ENCODE results near the gene CNOT8.
"Not testable (repeated sequence)": the region's sequence is repeated elsewhere in the genome, so short reads cannot be mapped to it uniquely, and the experiment has no call there.

Gene CNOT8

GRCh38 chr5:154858297-154858971 is at the start of gene CNOT8:
Gene CNOT8 (plus strand): TSS chr5:154858627. CDS start chr5:154863279, 4,652 bp downstream.
- peak; percentile 89 to 92 for DNase-seq

DNA sequence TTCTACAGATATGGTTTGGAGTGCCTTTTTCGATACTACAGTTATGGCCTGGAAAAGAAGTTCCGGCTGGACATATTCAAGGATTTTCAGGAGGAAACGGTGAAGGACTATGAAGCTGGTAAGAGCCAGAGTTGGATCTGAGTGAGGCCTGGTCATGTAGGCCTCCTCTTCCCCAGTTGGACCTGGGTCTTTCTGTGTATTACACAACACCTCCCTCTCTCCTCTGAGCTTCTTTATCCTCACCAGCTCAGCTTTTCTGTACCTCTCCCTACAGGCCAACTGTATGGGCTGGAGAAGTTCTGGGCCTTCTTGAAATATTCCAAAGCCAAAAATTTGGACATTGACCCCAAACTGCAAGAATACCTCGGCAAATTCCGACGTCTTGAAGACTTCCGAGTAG is 47.2 kb upstream of the CNOT8 start:
- DNase-seq, result no peak

DNA sequence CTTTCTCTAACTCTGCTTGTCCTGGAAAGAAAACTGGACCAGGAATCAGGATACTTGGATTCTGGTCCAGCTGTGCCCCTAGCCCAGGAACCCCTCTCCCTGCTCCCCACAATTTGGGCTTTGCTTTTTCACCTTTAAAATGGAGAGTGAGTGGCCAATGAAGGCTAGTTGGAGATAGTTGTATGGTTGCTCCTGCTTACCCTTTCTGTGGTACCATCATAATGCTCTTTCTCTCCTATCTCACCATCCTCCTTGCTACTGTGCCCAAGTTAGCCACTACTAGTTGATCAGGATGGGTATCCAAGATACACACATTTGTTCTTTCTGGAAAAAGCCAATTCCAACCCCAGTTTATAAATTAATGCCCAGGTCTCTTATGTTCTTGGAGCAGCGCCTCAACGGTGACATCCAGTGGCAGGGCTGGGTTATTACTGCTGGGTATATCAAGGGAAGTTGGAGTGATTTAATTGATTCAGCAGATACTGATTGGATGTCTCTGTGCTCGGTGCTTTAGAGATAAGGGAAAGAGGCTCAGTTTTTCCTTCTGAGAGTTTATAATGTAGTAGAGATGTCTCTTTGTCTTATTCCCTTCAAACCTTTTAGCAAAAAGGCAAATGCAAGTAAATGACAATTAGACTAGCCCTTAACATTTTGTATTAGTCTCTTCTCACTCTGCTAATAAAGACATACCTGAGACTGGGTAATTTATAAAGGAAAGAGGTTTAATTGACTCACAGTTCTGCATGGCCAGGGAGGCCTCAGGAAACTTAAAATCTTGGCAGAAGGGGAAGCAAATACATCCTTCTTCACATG is 46.6 kb upstream of the CNOT8 start:
- no peak for DNase-seq

DNA sequence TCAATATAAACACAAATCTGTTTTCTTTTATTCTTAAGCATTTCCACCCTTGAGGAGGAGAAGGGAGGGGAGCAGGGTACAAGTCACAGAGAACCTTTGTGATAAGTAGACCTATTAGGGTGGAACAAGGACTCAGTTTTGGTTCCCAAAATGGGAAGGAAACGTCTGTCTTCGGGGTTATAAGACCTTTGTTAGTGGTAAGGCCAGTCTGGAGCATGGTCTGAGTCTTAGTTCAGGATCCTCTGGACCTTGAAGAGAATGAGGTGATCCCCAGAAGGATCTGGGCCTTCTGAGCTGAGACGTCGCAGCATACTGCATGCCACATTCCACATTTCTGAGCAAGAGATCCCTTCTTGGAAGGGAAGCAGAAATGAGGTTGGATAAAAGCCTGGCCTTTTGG is 45.3 kb upstream of the CNOT8 start:
- no peak for DNase-seq

GRCh38 chr5:154813736-154814135 is 44.7 kb upstream of the CNOT8 start:
- DNase-seq, result no peak

DNA sequence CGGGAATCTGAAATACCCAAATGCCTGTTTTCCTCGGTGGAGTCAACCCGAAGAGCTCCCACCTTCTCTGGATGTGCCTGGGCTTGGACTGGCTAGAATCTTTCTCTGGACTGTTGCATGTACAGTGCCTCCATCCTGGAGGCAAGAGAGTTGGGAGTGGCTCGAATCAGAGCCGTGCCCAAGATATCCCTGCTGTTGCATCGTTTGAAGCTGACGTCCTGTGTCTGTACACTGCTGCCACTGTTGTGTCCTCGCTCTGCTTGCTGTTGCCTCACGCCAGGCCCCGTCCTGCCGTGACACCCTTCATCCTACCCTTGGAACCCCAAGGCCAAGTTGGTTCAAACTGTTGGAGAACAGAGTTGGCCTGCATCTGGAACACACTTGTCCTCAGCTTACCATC is 43.4 kb upstream of the CNOT8 start:
- no peak for DNase-seq

GRCh38 chr5:154815684-154816247 is 42.7 kb upstream of the CNOT8 start:
- no peak for DNase-seq

- DNase-seq, result no peak
Observed at GRCh38 chr5:154816891-154817492, 41.4 kb upstream of the CNOT8 start.

GRCh38 chr5:154817815-154818214 is 40.6 kb upstream of the CNOT8 start:
- no peak for DNase-seq

DNA sequence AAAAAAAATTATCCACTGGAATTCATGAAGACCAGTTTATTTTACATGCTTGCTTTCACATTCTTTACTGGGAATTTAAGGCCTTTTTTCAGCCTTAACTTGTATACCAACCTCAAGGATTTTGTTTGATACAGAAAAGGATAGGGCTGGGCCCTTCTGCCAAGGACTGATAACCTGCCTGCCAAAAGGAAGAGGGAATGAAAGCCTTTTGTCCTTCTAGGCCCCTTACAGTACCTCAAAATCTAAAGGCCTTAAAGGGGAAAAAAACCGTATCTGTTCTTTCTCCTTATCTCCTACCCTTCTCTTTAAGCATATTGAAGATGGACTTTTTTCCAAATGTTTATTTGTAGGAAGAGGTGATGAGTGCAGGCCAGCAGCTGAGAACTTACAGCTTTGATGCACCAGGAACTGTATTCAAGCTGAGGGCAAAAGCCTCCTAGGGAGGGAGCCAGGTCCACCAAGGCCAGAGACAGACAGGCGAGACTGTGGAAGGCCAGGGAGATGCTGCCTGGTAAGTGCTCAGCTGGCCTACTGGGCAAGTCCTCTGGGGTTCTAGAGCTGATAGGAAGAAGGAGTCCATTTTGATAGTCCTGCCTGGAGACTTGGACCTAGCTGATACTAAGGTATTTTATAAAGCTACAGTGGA is 39.8 kb upstream of the CNOT8 start:
- no peak for DNase-seq

GRCh38 chr5:154819546-154819945 is 38.9 kb upstream of the CNOT8 start:
- DNase-seq, result no peak

- no peak for DNase-seq
Observed at GRCh38 chr5:154820383-154820782, 38.0 kb upstream of the CNOT8 start.

- DNase-seq, result not testable (repeated sequence)
Observed at GRCh38 chr5:154822896-154823295, 35.5 kb upstream of the CNOT8 start.

GRCh38 chr5:154823605-154824004 is 34.8 kb upstream of the CNOT8 start:
- no peak for DNase-seq

GRCh38 chr5:154824070-154824469 is 34.4 kb upstream of the CNOT8 start:
- no peak for DNase-seq

DNA sequence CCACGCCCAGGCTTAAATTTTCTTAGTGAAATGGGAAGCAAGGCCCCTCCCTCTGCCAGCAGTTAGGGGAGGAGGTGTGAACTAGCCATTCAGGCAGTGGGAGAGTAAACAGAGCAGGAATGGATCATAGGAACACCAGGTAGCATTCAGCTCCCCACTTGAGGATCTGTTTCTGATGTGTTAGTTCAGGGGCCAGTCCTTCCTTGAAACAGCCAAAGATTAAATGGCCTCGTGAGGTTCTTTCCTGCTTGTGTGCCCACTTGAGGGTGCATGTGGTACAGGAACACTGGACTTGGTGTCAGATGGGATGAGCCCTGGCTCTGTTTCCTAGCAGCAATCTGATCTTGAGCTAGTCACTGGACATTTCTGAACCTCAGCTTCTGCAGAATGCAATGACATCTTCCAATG is 29.2 kb upstream of the CNOT8 start:
- no peak for DNase-seq

- DNase-seq, result no peak
Observed at GRCh38 chr5:154829589-154830218, 28.7 kb upstream of the CNOT8 start.

GRCh38 chr5:154830219-154830595 is 28.2 kb upstream of the CNOT8 start:
- no peak for DNase-seq

DNA sequence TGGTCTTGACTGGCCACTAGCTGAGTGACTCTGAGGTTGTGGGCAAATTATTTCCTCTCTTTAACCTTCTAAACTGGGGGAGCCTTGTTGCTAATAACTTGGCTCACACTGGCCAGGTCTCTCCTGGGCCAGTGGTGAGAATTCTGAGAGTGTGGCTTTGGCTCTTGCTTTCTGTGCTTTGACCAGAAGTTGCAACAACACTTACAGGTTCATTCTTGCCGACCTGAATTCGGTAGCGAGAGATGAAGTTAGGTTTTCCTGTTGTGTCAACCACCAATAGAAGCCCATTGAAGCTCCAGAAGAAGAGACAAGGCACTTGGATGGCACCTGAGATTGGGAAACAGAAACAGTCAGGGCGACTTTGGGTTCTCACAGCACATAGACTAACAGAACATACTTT is 27.8 kb upstream of the CNOT8 start:
- DNase-seq, result no peak

- no peak for DNase-seq
Observed at GRCh38 chr5:154831451-154831850, 27.0 kb upstream of the CNOT8 start.

DNA sequence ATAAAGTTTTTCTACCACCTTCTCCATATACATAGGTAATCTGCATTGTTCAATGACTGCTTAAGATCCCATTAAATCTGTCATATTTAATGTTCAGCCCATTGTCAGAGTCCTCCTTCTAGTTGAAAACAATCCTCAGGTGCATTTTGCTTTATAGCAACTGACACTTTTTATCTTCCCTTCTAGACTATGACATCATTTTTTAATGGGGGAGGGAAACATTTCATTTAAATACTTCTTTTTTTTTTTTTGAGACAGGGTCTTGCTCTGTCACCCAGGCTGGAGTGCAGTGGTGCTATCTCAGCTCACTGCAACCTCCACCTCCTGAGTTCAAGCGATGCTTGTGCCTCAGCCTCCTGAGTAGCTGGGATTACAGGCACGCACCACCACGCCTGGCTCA is 25.6 kb upstream of the CNOT8 start:
- not testable (repeated sequence) for DNase-seq

- DNase-seq, result no peak
Observed at GRCh38 chr5:154834053-154834452, 24.4 kb upstream of the CNOT8 start.

- not testable (repeated sequence) for DNase-seq
Observed at GRCh38 chr5:154835701-154836052, 22.8 kb upstream of the CNOT8 start.
